HG03103 (cell line): ENCODE measurements around the gene ASPSCR1.

ENCODE experiments used
- ATAC-seq: cut with Tn5 transposase; IDR thresholded peaks from one replicate; pipeline ENCODE4 v1.9.1; 2021; ENCODE audit warnings: low read depth; ENCODE audit not compliant: unreplicated experiment

The ASPSCR1 gene

DNA sequence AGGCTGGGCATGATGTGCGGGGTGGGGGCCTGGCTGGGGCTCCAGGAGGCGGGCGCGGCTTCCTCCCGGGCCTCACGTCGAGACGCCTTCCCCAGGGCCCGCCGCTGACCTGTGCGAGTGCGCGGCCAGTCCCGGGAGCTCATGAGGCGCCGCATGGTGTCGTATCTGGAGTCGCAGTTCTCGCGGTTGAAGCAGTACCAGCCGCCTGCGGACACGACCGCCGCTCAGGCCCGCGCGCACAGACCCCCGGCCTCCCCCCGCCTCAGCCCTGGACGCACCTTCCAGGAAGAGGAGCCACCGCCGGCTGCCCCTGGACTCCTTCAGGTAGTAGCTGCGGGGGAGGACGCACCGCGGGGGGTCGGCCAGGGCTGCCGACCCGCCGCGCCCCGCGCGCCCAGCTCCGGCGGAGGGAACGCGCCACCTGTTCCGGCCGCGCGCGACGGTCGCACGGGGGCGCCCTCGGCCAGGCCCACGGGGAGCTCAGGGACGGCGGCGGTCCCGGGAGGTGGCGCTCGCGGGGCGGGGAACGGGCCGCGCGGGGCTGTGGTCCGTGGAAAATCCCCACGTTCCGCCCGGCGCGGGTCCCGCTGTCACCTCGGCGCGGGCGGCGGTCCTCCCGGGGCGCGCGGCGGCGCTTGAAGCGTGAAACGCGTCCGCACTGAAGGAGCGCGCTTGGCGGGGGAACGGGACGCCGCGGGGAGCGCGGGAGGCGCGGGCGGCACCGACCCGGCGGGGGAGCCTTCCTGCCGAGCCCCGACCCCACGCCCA, 17.9 kb upstream of the ASPSCR1 start:
- ATAC-seq, result no peak

DNA sequence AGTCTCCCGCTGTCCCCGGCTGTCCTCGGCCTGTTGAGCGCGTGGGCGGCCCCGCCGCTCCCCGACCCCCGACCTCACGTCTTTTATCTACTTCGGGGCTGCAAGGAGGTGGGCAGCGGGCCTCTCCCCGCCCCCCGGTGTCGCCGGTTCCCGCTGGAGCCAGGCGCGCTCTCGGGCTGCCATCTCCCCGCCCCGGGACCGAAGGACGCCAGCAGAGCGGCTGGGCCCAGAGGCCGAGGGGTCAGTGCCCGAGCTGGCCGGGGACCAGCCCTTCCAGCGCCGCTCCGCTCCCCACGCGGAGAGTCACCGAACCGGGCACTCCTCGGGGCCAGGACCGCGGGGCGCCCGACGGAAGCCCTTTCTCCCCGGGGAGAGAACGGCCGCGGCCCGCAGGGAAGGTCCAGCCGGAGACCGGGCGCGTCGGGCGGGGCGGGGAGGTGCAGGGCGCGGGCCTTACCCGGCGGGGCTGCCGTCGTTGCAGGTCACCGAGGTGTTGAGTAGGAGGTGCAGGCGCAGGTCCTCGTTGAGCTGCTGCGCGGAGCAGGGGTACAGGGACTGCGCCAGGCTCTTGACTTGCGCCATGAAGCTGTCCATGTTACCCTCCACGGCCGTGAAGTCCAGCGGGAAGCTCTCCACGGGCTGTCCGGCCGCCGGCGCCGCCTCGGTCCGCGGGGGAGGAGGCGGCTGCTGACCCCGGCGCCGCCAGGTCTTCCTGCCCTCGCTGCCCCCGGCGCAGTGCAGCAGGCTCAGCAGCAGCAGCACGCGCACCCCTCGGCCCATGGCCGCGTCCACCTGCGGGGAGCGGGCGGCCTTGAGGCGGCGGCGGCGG, 17.1 kb upstream of the ASPSCR1 start:
- no peak for ATAC-seq

DNA sequence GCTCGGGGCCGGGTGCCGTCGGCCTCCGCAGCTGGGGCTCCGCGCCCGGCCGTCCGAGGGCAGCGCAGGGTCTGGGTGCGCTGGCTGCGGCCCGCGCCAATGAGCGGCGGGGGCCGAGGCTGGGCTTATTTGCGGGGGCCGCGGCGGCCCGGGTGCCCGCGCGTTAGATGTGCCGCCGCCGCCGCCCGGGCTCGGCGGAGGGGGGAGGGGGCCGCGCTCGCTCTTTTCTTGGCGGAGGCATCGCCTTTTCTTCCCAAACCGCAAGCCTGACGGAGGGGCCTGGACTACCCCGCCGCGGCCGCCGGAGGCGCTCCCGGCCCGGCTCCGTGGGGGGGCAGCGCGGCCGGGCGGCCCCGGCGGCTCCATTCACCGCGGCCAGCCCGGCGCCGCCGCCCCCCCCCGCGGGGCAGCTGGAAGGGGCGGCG, 16.3 kb upstream of the ASPSCR1 start, which contains the start of gene NOTUM:
NOTUM (minus strand) TSS at position 101 of the 425 bp plus-strand sequence. CDS start 278 bp downstream, outside the sequence.
- ATAC-seq, result no peak

DNA sequence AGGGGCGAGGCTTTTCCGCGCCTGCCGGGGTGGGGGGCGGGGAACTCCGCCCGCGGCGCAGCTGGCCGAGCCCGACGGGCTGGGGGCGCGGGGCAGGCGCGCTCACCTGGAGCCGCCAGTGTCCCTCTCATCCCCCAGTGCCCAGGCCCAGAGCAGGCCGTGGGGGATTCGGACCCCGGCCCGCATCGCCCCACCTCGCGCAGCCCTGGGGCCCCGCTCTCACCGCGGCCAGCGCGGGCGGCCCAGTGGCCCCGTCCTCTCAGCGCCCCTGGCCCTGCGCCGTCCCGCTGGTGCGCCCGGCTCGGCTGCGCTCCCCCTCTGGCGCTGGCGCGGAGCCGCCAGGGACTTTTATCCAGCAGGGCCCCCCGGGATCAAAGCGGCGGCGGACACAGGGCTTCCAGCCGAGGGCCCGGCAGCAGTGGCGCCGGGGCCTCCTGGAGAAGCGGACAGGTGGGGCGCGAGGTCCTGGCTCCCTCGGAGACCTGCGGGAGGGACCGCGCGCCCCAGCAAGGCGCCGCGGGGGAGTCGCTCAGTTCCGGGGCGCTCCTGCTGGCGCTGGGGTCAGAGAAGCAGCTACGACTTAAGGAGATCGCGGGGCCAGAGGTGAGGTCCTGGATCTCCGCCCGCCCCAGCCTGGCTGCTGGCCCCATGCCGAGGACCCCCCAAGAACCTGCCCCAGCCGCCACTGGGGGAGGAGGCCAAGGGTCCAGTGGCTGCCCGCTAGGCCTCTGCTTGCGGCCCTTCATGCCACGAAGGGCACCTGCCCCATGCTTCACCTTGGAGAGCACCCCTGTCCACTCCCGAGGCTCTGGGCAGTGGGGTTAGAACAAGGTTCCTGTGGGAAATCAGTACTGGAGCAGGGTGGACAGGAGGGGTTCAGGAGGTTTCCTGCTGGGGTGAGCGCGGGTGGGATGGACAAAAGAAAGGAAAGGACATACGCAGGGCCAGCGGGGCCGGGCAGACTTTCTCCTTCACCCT, 15.6 kb upstream of the ASPSCR1 start:
- ATAC-seq, result no peak

DNA sequence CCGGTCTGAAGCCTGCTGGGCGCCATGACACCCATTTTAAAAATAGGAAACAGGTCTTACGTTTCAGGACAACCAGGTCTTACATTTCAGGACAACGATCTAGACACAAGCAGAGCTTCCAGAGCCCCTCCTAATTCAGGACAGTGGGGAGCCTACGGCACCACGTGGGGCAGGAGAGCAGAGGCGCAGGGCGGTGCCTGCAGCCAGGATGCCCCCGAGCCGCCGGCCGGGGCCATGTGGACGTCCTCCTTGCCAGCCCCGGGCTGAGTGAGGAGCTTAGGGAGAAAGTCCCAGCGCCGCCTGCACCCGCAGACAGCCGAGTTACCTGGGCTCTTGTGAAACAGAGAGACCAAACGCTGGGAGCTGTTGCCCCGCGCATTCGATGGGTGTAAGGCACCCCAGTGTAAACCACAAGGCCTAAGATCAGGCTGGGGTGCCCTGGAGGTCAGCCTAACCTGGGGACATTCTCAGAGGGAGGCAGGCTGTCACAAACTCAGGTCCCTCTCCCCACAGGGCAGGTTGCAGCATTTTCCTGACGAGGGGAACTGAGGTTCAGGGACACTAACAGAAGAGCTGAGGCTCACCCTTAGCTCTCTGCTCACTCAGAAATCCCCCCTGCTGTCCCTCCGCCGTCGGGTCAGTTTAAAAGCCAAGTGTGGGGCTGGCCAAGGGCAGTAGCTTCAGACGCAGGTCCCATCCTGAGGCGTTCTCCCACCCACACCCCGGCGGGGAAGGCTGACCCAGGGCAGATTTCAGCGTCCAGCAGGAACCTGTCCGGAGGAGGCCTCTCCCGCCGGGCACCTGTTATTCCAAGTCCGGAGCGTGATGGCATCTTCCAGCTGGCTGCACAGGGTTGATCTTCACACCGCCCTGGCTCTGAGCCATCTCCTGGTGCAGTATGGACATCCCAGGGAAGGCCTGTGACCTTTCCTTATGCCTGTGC, 14.7 kb upstream of the ASPSCR1 start:
- ATAC-seq, result no peak

DNA sequence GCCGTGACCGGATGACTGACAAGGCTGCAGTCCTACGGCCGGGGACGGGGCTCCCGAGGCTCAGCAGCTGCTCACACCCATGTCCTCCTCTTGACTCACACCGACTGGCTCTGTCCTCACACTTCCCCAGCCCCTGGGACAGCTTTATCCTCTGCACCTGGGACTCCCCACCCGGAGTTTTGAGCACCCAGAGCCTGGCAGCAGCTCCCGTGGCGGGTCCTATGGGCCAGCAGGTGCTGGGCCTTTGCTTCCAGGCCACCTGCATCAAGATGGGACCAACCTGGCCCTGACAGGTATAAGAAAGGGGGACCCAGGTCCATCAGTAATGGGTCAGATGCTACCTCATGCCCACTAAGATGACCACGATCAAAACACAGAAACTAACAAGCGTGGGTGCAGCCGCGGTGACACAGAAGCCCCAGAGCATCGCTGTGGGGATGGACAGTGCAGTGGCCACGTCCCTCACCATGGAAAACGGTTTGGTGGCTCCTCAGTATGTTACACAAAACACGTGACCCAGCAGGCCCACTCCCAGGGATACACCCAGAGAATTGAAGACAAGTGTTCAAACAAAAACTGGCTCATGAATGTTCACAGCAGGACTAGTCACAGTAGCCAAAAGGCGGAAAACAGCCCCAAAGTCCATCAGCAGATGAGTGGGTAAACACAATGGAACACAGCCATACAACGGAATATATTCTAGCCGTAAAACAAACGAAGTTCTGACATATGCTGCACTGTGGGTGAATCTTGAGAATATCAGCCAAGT, 13.2 kb upstream of the ASPSCR1 start:
- ATAC-seq, result no peak

DNA sequence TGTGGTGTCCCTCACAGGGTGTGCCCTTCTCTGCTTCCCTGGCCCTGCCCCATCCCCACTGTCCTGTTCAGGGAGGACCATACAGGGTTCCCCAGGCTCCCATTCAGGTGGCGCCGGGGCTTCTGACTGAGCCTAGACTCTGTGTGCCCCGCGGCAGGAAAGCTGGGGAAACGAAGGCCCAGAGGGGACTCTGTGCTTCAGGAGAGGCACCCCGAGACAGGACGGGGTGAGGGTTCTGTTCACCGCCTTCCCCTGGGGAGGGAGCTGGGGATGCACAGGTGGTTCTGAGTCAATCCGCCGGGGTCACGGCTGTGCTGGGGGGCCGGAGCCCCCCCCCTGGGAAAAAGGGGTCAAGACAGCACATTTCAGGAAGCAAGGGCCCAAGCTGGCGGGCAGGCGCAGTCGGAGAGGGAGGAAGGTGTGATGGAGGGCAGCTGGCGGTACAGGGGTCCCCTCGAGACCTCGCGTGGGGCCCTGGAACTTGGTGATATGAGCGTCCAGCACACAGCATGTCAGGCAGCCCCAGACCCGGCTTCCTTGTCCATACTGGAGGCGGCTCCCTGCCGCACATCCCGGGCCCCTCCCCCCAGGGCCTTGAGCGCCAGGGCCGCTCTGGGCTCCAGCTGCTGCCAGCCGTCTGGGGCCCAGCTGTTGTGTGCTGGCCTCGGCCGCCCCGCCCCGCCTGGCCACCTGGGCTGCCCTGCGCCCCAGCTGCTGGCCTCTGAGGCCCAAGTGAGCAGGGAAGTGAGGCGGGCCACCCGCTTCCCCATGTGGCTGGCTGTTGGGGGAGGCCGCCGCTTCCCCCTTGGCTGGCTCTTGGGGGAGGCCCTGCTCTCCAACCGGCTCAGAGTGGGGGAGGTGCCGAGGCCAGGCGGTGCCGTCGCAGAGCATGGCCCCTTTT, 10.8 kb upstream of the ASPSCR1 start:
- ATAC-seq, result no peak

DNA sequence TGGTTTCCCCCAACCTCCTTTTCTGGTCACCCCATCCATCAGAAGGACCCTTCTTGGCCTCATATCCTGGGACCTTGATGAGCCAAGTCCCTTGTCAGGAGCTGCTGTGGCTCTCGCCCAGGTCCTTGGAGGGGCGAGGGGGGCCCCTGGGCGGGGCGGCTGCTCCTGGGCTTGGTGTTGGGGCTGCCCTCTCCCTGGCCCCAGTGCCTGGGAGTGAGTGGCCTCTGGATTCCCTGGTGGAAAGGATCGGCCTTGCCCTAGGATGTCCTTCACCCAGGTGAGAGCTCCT, 10.2 kb upstream of the ASPSCR1 start:
- ATAC-seq, result no peak

DNA sequence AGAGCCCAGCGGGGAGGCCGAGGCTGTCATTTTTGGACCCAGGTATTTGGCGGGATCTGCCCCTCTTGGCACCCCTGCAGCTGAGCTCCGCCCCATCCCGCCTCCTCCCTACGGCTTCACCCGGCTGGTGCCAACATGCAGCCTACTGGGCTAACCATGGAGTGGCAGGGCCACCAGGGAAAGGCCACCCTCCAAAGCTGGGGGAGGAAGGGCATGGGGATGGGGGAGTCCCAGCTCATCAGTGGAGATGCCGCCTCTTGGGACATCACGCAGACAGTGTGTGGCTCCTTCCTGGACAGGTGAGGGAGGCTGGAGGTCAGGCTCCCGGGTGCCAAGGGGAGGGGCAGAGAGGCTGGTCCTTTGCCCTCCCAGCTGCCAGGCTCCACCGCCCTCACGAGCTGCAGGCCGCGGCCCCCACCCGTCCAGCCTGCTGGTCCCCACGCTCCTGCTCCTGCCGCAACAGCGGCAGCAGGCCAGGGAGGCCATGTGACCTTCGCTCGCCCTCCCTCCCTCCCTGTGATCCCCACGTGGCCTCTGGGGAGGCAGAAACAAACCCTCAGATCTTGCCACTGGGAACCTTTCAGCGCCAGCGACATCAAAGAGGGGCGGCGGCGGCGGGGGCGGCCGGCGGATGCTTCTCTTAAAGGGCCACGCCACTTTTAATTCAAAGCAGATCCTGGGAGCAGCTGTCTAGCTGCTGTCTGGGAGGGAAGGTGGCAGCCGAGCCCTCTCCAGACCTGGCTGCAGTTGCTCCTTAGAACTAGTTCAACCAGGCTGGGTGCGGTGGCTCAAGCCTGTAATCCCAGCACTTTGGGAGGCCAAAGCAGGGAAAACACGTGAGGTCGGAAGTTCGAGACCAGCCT, 9.7 kb upstream of the ASPSCR1 start:
- no peak for ATAC-seq

DNA sequence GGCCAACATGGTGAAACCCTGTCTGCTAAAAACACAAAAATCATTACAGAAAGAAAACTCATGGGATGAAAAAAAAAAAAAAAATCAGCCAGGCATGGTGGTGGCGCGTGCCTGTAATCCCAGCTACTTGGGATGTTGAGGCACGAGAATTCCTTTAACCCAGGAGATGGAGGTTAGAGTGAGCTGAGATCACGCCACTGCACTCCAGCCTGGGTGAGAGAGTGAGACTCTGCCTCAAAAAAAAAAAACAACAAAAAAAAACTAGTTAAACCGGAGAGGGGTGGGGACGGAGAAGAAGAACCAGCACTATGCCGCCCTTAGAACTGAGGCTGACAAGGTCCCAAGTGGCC, 9.1 kb upstream of the ASPSCR1 start:
- no peak for ATAC-seq

DNA sequence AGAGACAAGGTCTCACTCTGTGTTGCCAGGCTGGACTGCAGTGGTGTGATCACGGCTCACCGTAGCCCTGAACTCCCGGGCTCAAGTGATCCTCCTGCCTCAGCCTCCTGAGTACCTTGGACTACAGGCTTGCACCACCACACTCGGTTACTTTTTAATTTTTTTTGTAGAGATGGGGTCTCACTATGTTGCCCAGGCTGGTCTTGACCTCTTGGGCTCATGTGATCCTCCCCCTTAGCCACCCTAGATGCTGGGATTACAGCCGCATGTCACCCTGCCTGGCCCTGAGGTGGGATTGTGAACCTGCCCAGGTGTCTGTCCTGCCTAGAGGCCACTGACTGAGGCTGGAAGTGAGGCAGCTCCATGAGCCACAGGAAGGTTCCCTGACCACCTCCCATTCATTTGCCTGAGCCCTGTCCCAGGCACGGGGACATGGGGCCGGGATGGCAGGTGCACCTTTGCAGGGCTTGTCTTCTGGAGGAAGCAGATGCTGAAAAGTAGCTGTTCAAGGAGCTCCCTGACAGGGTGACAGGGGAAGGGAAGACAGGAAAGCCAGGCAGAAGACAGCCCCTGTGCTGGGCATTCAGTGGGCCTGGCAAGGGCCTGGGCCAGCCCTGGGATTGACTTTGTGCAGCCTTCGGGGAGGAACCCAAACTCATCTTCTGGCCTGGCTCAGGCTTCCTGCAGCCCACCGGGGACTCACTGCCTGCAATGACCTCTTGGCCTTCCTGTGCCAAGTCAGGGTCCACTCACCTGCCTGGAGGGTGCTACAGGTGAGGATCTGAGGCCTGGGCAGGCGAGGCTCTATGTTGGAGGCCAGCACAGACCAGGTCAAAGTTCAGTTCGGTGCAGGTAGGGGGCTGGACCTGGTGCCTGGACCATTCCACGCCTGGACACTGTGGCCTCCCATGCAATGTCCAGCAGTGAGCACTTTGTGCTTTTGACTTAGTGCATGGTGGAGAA, 8.3 kb upstream of the ASPSCR1 start:
- ATAC-seq, result no peak

DNA sequence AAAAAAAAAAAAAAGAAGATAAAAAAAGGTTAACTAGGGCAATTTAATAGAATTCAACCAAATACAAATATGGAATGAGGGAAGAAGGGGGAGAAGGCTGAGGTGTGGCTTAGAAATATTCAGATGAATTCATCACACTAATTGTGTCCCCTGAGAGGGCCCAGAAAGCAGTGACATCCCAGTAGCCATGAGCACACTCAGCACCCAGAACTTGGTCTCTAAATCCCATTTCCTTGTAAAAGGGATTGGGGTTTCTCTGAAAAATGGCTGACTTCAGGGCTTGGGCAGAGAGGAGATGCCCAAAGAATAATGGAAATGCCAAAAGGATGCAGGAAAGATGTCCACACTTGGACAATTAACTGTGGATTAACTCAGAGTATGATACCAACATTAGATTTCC, 4.0 kb upstream of the ASPSCR1 start:
- ATAC-seq, result no peak

DNA sequence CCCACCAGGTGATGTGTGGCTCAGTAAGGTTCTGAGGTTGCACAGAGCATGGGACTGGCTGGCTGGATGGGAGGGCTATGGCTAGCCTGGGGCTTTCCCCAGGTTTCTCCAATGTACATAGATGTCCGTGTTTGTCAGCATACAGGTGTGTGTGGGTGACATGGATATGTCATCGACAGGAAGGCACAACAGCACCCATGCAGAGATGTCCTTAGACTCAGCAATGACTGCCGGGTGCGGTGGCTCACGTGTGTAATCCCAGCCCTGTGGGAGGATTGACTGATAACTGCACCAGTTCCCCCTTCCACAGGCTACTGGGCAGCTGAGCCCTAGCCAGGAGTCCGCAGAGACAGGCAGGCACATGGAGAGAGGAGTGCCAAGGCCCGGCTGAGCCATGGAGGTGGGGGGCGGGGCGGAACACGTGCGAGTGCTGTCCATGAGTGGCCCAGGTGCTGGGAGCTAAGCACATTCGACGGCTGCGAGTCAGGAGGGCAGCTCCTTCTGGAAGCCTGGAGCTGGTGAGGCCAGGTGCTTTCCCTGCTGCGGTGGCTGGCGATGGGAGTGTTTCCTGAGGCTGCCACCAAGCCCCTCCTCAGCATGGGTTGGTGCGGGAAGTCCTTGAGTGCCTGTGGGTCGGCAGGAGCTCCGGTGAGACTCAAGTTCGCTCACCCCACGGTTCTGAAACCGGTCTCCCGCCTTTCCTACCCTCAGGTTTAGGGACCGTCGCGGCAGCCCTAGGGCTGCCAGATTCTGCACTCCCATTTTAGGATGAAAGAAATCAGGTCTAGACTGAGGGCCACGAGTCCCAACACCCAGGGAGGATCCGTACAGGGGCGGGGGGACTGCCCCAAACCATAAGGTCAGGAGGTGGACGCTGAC, 858 bp upstream of the ASPSCR1 start:
- no peak for ATAC-seq

DNA sequence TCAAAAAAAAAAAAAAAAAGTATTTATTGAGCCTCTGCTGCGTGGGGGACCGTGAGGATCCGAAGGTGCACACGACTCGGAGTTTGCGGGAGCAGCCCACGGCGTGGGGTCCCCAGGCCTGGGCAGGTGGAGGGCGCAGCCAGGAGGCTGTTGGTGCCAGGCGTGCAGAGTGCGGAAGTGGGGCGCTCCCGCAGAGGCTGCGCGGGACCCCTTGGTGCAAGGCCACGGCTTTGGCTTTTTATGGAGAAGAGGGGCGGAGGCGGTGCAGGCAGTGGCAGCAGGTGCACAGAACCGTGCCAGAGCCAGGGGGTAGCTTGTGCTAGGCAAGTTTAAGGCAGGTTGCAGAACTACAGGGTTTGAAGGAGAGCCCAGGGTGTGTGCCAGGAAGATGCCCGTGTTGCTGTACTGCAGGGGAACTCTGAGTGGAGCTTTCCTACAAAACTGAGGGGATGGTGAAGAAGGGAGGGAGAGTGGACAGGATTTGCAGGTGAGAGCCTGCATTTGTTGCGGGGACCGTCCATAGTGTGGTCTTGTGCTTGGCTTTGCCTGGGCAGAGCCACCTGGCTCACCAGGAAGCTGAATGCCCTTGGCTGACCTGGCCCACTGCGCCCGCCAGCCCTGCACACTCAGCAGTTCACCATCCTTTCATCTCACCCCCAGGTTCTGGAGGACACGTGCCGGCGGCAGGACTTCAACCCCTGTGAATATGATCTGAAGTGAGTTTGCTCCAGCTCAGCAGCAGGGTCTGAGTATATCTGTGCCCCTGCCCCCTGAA, 1.3 kb downstream of the ASPSCR1 start:
- no peak for ATAC-seq
